Measurements from ENCODE around the gene EREG. TPM values are rescaled to one million over a fixed set of nuclear protein-coding genes. Genes with fewer than 3 reads are reported as not detected.

Gene EREG
- total and polyA plus RNA-seq, 9 of the 15 experiments (the other 6 are each of a cell fraction or from before 2014, with no cell fraction given): 0.97 to 7.3 (median 2.5) TPM

- no peak for TF ChIP-seq GATAD2A (IDR thresholded peaks at IDR 0.05)
- no peak for TF ChIP-seq THRAP3 (IDR thresholded peaks at IDR 0.05; ENCODE audit: borderline replicate concordance)
- peak; percentile 72 for TF ChIP-seq CBFA2T3 (IDR thresholded peaks at IDR 0.05)
- TF ChIP-seq CREB1 (IDR thresholded peaks at IDR 0.05): no peak
- TF ChIP-seq CREB1 (CRISPR knock-in tag; IDR thresholded peaks at IDR 0.05): no peak
- TF ChIP-seq ZEB2 (IDR thresholded peaks at IDR 0.05): peak; percentile 54; the same call in 1 of the 2 replicates
- TF ChIP-seq ATF7 (IDR thresholded peaks at IDR 0.05): peak; percentile 40; the same call in 1 of the 2 replicates
- TF ChIP-seq E2F3 (CRISPR knock-in tag; IDR thresholded peaks at IDR 0.05): no peak
- no peak for TF ChIP-seq ZBTB34 (CRISPR knock-in tag; IDR thresholded peaks at IDR 0.05)
- TF ChIP-seq STAT5A (IDR thresholded peaks at IDR 0.05; ENCODE audit: borderline replicate concordance, low read length): peak; percentile 10; the same call in 1 of the 2 replicates
- no peak for TF ChIP-seq USF1 (CRISPR knock-in tag; IDR thresholded peaks at IDR 0.05)
- TF ChIP-seq CTCF (IDR thresholded peaks at IDR 0.05 in 2 of 3, conservative IDR thresholded peaks at IDR 0.05 in 1 of 3; ENCODE audit: insufficient read depth in 2 of 3, low read depth in 1 of 3, low read length in 3 of 3): no peak
- no peak for TF ChIP-seq ZNF561 (CRISPR knock-in tag; conservative IDR thresholded peaks at IDR 0.05)
- TF ChIP-seq FOXK2 (conservative IDR thresholded peaks at IDR 0.05 in 1 of 2, IDR thresholded peaks at IDR 0.05 in 1 of 2; ENCODE audit: low read depth in 2 of 2): no peak
- peak; percentile 51; the same call in 1 of the 2 replicates for TF ChIP-seq FOSL1 (tag; conservative IDR thresholded peaks at IDR 0.05)
- no peak for TF ChIP-seq YBX1 (IDR thresholded peaks at IDR 0.05)
- TF ChIP-seq CCNT2 (IDR thresholded peaks at IDR 0.05; ENCODE audit: borderline replicate concordance, extremely low read depth, insufficient read length, low read depth, low read length): peak; percentile 37
- no peak for TF ChIP-seq DLX4 (CRISPR knock-in tag; IDR thresholded peaks at IDR 0.05)
- TF ChIP-seq CC2D1A (IDR thresholded peaks at IDR 0.05): no peak
- no peak for TF ChIP-seq SETDB1 (IDR thresholded peaks at IDR 0.05; ENCODE audit: low read length)
- no peak for TF ChIP-seq WHSC1 (IDR thresholded peaks at IDR 0.05; ENCODE audit: low read length)
- TF ChIP-seq TSC22D4 (tag; IDR thresholded peaks at IDR 0.05): no peak
- TF ChIP-seq EGR1 (conservative IDR thresholded peaks at IDR 0.05): 0 out of 2 replicates have a peak, but pooled peaks have one; percentile 29
- TF ChIP-seq ZNF175 (CRISPR knock-in tag; IDR thresholded peaks at IDR 0.05; ENCODE audit: low read depth): no peak; the same call in 1 of the 2 replicates
- no peak for TF ChIP-seq E2F4 (CRISPR knock-in tag; IDR thresholded peaks at IDR 0.05; ENCODE audit: low read depth)
Observed at GRCh38 chr4:74379912-74380311, 15.0 kb downstream of the EREG start (continued).

Data from K562 (cell line).